Cardiac muscle cell (in vitro differentiated cells and primary cell): Measurements from ENCODE around the gene KCNJ4. TPM values are rescaled to one million over a fixed set of nuclear protein-coding genes. Genes with fewer than 3 reads are reported as not detected.
"Not testable (repeated sequence)": the region's sequence is repeated elsewhere in the genome, so short reads cannot be mapped to it uniquely, and the experiment has no call there.

ENCODE experiments used
- DNase-seq, 2 donors: peaks; one replicate each; pipeline versions ENCODE4 v3.0.0 to v3.0.0-alpha.2; 2010 to 2017; ENCODE audit warnings: low read depth in 1 of 2, low spot score in 1 of 2
- H3K27ac ChIP-seq: fragments of 200-600 bp; sonication (generic); 2 replicates; pipeline ENCODE4 v1.5.1; 2016
- H3K27me3 ChIP-seq: fragments of 200-600 bp; sonication (generic); 2 replicates; pipeline ENCODE4 v1.6.0; 2016; ENCODE audit warnings: control low read depth
- H3K36me3 ChIP-seq: fragments of 200-600 bp; sonication (generic); 2 replicates; pipeline ENCODE4 v1.5.1; 2016; ENCODE audit warnings: control low read depth
- H3K4me1 ChIP-seq: fragments of 200-600 bp; sonication (generic); 2 replicates; pipeline ENCODE4 v1.8.1; 2017; ENCODE audit warnings: low read depth, mild to moderate bottlenecking, mixed run types
- H3K4me3 ChIP-seq: fragments of 200-600 bp; sonication (generic); 2 replicates; pipeline ENCODE4 v1.5.1; 2016; ENCODE audit warnings: mild to moderate bottlenecking
- H3K9me3 ChIP-seq: fragments of 200-600 bp; sonication (generic); 2 replicates; pipeline ENCODE4 v1.5.1; 2017; ENCODE audit warnings: low read depth, mild to moderate bottlenecking, control low read depth
- polyA plus RNA-seq: library from polyadenylated mRNA; unstranded; fragments of >200 nt; fragmentation: Nextera tagmentation; extraction: Ambion mirVana; gene quantifications from 2 replicates; pipeline ENCODE4 v1.2.1, GENCODE V29; 2016
- total RNA-seq: library from RNA; depleted of rRNA; stranded (reverse); fragments of >200 nt; gene quantifications from 2 replicates; pipeline ENCODE4 v1.2.3, GENCODE V29; 2016
- TF ChIP-seq, protein P1 (sequence below): IDR thresholded peaks from 2 replicates; pipeline ENCODE4 v1.5.1; 2012; ENCODE audit warnings: low read depth, mild to moderate bottlenecking, low read length

Gene KCNJ4
- total and polyA plus RNA-seq, 2 experiments from 2014 or later, result 3.2 to 27.5 TPM

DNA sequence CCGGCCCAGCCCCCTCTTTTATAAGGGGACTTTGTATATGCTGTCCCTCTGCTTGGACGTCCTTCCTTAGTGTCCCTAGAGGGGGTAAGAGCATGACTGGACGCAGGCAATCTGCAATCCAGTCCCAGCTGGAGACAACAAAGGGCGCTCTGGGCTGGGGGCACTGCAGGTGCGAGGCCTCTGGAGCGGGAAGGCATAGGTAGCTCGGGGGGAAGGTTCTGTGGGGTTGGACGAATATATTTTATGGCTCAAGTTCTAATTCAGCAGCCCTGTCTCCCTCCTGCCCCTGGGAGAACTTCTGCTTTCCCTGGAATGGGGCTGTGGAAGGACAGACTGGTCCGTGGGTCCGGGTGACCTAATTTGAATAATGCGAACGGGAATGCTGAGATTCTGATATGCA is 40.0 kb downstream of the KCNJ4 start:
- Histone ChIP-seq H3K27ac (peak overlapping the region; percentile 5), H3K36me3 (no peaks in the 10 kb centered on the region), H3K4me1 (peaks cover 15% of the 10 kb centered on the region), H3K4me3 (no peak overlapping the region), H3K27me3 (no peaks in the 10 kb centered on the region), H3K9me3 (no peaks in the 10 kb centered on the region)
- DNase-seq, result no peak
- TF ChIP-seq, protein P1, sequence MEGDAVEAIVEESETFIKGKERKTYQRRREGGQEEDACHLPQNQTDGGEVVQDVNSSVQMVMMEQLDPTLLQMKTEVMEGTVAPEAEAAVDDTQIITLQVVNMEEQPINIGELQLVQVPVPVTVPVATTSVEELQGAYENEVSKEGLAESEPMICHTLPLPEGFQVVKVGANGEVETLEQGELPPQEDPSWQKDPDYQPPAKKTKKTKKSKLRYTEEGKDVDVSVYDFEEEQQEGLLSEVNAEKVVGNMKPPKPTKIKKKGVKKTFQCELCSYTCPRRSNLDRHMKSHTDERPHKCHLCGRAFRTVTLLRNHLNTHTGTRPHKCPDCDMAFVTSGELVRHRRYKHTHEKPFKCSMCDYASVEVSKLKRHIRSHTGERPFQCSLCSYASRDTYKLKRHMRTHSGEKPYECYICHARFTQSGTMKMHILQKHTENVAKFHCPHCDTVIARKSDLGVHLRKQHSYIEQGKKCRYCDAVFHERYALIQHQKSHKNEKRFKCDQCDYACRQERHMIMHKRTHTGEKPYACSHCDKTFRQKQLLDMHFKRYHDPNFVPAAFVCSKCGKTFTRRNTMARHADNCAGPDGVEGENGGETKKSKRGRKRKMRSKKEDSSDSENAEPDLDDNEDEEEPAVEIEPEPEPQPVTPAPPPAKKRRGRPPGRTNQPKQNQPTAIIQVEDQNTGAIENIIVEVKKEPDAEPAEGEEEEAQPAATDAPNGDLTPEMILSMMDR, result no peak

DNA sequence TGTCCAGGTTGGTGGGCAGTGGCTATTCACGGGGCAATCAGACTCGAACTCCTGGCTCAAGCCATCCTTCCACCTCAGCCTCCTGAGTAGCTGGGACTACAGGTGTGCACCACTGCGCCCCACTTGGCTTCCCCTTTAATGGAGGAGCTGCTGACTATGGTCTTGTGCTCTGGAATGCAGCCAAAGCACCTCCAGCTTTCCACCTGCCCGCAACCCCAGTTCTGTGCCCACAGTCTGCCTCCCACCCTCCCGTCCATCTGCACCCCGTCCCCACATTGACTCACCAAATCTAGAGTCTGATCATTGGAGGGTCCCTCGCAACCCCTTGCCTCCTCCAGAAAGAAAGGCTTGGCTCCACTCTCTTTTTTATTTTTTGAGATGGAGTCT is 41.0 kb downstream of the KCNJ4 start:
- H3K4me1 ChIP-seq, result peaks cover 15% of the 10 kb centered on the region
- no peak overlapping the region for H3K27ac ChIP-seq
- no peaks in the 10 kb centered on the region for H3K9me3 ChIP-seq
- no peak for DNase-seq
- no peak overlapping the region for H3K4me3 ChIP-seq
- no peaks in the 10 kb centered on the region for H3K36me3 ChIP-seq
- no peaks in the 10 kb centered on the region for H3K27me3 ChIP-seq
- TF ChIP-seq, protein P1, result no peak

DNA sequence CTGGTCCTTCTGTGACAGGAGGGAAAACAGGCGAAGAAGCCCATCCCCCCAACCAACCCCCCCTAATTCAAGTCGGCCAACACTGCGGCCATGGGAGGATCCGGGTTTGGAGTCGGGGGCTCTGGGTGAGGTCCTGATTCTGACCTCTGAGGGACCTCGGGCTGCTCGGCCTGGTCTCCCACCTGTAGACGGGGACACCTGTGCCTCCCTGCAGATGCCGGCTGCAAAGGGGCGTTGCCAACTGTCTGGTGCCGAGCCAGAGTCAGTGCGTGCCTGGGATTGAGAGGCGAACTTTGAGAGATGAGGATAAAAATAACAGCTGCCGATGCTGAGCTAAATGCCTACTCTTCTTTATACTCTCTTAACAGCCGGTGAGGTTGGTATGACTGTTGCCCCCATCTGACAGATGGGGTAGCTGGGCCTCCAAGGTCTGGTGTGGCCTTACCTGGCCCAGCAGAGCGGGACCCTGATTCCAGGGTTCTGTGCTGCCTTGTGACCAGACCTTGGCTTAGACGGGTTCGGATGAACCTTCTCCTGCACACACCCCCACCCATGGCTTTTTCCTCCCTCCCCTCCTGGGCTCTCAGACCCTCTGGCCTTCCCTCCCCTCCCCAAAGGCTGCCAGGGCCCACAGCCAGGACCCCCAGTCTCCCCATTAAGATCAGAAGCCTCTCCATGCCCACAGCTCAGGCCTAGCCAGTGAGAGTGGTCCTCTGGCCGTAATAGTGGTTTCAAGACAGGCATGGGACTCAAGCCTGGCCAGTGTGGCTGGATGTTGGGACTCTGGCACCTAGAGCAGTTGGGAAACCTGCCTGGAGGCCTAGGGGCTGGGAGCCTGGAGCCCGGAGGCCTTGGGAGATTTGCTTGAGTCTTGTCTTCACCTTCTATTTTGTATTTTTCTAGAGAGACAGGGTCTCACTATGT is 41.7 kb downstream of the KCNJ4 start:
- Histone ChIP-seq H3K27me3 (no peaks in the 10 kb centered on the region), H3K9me3 (no peaks in the 10 kb centered on the region), H3K4me3 (no peak overlapping the region), H3K27ac (no peak overlapping the region), H3K4me1 (peaks cover 15% of the 10 kb centered on the region), H3K36me3 (no peaks in the 10 kb centered on the region)
- TF ChIP-seq, protein P1, result no peak
- DNase-seq, result peak; percentile 16 to 42

DNA sequence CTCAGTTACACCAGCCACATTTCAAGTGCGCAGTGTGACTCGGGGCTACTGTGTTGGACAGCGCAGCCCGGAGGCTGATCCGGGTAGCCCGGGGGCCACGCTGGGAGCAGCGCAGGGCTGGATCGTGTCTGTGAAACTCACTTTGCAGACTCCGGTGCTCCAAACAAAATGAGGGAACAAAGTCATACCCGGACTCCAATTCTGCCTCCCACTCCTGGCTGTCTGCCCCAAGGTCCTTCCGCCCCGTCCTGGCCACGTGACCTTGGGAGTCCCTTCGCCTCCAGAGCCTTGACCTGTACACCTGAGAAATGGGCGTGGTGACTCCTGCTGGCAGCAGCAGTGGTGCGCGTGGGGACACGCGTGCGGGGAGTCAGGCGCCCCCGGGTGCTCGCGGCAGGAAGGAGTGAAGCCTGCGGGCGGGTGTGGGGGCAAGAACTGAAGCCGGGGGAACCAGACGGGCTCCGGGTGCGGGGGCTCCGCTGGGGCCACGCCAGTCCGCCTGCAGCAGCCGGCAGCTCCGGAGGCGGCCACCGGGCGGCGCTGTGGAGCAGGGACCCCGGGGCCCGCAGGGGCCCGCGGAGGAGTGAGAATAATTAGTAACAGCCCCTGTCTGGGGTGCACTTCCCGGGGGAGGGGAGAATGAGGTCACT is 42.4 kb downstream of the KCNJ4 start:
- no peak overlapping the region for H3K4me3 ChIP-seq
- DNase-seq, result no peak
- no peaks in the 10 kb centered on the region for H3K27me3 ChIP-seq
- peaks cover 15% of the 10 kb centered on the region for H3K4me1 ChIP-seq
- TF ChIP-seq, protein P1, result peak; percentile 82
- H3K36me3 ChIP-seq, result no peaks in the 10 kb centered on the region
- no peaks in the 10 kb centered on the region for H3K9me3 ChIP-seq
- no peak overlapping the region for H3K27ac ChIP-seq

DNA sequence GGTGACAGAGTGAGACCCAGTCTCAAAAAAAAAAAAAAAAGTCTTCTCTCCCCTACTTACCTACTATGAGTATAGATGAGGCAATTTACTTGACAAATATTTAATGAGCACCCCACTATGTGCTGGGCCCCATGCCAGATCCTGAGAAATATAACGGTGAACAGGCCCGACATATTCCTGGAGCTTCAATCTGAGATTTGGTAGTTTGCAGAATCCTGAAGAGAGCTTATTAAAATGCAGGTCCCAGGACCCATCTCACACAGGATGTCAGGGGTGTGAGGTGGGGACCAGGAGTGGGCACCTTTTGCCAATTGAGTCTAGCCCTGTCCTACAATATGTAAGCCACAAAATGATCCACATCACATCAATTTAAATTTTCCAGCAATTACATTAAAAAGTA is 44.0 kb downstream of the KCNJ4 start:
- H3K4me1 ChIP-seq, result peaks cover 15% of the 10 kb centered on the region
- no peaks in the 10 kb centered on the region for H3K9me3 ChIP-seq
- no peak overlapping the region for H3K27ac ChIP-seq
- no peak for DNase-seq
- H3K4me3 ChIP-seq, result no peak overlapping the region
- H3K27me3 ChIP-seq, result no peaks in the 10 kb centered on the region
- TF ChIP-seq, protein P1, result no peak
- no peaks in the 10 kb centered on the region for H3K36me3 ChIP-seq

DNA sequence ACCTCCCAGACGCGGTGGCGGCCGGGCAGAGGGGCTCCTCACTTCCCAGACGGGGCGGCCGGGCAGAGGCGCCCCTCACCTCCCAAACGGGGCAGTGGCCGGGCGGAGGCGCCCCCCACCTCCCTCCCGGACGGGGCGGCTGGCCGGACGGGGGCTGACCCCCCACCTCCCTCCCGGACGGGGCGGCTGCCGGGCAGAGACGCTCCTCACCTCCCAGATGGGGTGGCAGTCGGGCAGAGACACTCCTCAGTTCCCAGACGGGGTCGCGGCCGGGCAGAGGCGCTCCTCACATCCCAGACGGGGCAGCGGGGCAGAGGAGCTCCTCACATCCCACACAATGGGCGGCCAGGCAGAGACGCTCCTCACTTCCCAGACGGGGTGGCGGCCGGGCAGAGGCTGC is 45.1 kb downstream of the KCNJ4 start:
- H3K4me1 ChIP-seq, H3K4me3 ChIP-seq, H3K27me3 ChIP-seq, H3K9me3 ChIP-seq, H3K36me3 ChIP-seq, DNase-seq, H3K27ac ChIP-seq: not testable (repeated sequence)
